Activated gamma-delta T cell treated with anti-CD3 and anti-CD28 coated beads, Interleukin-2, amount 50 U/mL, for 16 hours (primary cell): ENCODE data around the gene VPREB1.
"Not testable (repeated sequence)": the region's sequence is repeated elsewhere in the genome, so short reads cannot be mapped to it uniquely, and the experiment has no call there.

ENCODE experiments used
- DNase-seq: peaks from one replicate; pipeline ENCODE4 v3.0.0-alpha.2; 2020; ENCODE audit warnings: low read depth

VPREB1 gene

DNA sequence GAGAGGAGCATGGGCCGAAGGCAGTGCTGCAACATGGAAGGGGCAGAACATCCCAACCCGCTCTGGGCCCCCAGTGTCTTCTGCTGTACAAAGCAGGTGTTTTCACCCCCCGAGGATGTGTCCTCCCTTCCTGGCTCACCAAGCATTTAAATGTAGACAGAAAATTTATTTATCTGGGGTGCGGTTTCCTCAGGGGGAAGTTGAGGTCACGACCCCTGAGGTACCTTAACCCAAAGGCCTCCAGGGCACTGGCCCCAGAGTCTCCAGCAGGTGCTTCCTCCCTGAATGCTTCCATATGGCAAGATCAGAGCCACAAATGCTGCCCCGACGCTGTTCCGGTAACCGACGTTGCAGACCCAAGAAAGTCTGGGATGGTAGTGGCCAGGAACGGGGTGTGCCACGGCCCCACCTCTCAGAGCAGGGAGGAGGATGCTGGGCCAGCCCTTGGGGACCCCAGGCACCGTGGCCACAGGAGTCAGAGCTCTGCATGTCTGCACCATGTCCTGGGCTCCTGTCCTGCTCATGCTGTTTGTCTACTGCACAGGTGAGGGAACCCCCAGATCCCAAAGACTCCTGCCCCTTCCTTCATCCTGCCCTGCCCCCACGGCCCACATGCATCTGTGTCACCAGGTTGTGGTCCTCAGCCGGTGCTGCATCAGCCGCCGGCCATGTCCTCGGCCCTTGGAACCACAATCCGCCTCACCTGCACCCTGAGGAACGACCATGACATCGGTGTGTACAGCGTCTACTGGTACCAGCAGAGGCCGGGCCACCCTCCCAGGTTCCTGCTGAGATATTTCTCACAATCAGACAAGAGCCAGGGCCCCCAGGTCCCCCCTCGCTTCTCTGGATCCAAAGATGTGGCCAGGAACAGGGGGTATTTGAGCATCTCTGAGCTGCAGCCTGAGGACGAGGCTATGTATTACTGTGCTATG, at the start of gene VPREB1:
Gene VPREB1, plus strand, starts transcription at position 471 of the 935 bp plus-strand sequence. Its CDS starts 28 bp downstream, at position 499.
- DNase-seq: no peak

DNA sequence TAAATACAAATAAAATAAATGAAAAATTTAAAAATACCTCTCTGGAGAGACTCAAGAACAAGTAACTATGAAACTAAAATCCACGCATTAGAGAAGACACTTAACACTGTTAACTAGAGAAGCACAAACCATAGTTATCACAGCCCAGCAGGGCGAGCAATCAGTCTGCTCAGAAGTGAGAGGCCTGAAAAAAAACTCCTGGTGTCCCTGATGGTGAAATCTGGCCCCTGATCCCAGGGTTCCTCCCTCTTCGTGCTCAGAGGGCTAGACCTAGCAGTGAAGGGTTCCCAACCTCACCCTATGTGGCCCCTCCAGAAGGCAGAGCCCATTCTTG, 49.7 kb upstream of the VPREB1 start:
- no peak for DNase-seq

DNA sequence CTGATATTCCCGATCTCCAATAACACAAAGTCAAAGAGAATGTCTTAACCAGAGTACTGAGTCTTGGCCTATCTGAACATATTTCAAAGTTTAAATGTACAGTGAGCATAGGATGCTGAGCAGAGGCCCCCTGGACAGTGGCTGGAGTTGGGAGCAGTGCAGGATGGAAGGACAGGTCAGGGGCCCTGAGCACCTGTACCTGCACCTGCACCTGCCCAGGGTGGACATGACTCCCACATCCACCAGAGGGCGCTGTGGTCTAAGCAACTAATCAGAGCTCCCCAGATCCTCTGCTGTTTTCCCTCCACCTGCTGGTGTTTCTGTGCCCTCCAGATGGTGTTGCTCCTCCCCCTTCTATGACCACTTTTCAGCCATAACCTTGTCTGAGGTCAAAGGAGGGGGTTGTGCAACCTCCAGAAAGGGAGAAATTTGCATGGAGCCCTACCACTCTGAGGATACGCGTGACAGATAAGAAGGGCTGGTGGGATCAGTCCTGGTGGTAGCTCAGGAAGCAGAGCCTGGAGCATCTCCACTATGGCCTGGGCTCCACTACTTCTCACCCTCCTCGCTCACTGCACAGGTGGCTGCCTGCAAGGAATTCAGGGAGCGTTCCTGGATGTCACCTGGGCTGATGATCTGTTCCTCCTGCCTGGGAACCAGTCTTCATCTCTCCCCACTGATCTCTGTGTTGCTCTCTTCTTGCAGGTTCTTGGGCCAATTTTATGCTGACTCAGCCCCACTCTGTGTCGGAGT, 49.1 kb upstream of the VPREB1 start:
- DNase-seq: peak; percentile 67

DNA sequence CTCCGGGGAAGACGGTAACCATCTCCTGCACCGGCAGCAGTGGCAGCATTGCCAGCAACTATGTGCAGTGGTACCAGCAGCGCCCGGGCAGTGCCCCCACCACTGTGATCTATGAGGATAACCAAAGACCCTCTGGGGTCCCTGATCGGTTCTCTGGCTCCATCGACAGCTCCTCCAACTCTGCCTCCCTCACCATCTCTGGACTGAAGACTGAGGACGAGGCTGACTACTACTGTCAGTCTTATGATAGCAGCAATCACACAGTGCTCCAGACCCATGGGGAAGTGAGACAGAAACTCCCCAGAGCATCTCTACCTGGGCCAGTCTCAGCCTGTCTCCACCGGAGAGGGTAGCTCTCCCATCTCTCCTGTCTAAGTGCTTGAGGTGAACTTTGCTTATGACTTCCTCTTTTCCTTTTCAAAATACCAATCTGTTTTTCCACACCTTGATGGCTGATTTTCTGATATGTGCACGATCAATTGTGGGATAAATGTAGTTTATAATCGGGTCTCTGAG, 48.5 kb upstream of the VPREB1 start:
- DNase-seq: no peak

DNA sequence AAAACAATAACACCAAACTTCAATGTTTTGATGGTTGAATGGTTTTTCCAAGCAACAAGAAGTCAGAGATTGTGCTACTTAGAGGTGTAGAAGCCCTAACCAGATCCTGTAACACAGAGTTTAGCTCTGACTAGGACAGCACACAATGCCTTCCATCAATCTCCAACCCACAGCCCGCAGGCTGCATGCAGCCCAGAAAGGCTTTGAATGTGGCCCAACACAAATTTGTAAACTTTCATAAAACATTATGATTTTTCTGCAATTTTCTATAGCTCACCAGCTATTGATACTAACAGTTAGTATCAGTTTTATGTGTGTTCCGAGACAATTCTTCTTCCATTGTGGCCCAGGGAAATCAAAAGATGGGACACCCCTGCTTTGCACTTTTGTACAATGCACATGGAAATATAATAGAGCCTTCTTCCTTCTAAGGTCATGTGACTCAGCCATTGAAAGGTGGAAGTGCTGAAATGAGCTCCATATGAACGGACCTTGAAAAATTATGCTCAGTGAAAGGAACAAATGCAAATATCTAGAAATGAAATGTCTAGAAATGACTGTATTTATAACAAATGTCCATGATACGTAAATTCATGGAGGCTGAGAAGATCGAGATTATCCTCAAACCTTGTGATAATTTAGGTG, 47.6 kb upstream of the VPREB1 start:
- DNase-seq: no peak

GRCh38 chr22:22197993-22198402, 46.6 kb upstream of the VPREB1 start:
- DNase-seq: no peak

DNA sequence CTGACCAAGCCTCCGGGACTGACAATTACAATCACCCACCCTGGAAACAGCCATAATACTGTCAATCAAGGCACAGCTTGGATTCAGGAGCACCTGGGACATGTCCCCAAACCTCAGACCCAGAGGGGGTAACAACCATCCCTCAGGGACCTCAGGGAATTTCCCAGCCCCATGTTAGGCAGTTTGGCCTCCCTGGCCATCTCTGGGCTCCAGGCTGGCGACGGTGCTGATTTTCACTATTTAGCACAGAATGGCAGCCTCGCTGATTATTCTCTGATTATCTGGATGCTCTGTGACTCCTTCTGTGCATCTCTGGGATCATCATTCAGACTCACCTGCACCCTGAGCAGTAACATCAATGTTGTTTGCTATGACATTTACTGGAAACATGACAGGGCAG, 45.8 kb upstream of the VPREB1 start:
- no peak for DNase-seq

DNA sequence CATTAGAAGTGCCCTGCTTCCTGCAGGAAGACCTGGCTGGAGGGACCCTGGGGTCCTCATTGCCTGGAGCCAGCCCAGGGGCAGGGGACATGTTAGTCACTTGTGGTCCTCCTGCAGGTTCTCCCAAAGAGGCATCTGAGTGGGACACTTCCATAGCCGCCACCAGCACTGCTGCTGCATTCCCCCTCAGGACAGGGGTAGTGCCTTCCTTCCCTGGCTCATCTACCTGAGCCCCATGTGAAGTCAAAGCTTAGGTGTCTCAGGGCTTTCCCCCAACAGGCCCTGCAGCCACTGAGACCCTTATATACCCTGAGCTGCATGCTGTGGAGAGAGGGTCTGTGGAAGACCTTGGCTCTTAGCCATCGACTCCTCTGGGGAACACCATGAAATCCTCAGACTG, 45.0 kb upstream of the VPREB1 start:
- no peak for DNase-seq

- no peak for DNase-seq
Observed at GRCh38 chr22:22200569-22201184, 43.9 kb upstream of the VPREB1 start.

GRCh38 chr22:22201185-22201929, 43.2 kb upstream of the VPREB1 start:
- no peak for DNase-seq

GRCh38 chr22:22201930-22202343, 42.6 kb upstream of the VPREB1 start:
- DNase-seq: no peak

- DNase-seq: no peak
Observed at GRCh38 chr22:22203048-22203971, 41.3 kb upstream of the VPREB1 start.

- DNase-seq: peak; percentile 70
Observed at GRCh38 chr22:22207845-22208564, 36.6 kb upstream of the VPREB1 start.

DNA sequence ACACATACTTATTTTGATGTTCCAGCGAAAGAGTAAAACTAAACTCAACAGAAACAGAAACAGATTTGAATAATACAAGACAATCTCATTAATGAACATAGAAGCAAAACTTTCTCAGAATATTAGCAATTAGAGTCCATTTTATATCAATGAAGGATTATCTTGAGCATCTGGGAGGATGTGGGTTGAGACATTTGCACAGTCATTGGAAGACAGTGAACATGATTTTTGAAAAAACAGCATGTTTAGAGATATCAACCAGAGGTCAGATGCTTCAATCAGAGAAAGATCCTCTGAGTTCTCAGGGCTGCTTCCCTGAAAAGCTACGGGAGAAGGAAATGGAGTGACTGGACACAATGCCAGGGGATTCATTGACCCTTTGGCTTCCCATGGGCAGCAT, 35.9 kb upstream of the VPREB1 start:
- no peak for DNase-seq

DNA sequence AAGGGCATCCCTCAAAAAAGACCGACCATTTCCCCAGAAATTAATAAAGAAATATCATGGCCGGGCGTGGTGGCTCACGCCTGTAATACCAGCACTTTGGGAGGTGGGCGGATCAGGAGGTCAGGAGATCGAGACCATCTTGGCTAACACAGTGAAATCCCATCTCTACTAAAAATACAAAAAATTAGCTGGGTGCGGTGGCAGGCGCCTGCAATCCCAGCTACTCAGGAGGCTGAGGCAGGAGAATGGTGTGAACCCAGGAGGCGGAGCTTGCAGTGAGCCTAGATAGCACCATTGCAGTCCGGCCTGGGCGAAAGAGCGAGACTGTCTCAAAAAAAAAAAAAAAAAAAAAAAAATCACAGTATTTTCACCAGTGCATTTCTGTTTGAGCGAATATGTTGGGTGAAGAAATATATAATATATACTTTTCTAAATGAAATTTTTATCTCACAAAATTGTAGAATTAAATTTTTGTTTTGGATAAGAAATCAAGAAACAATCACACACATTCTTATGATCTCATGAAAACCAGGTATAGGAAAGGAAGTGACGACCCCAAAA, 35.4 kb upstream of the VPREB1 start:
- DNase-seq: not testable (repeated sequence)

GRCh38 chr22:22210375-22210774, 34.2 kb upstream of the VPREB1 start:
- DNase-seq: peak; percentile 24

GRCh38 chr22:22210889-22211833, 33.4 kb upstream of the VPREB1 start:
- no peak for DNase-seq

DNA sequence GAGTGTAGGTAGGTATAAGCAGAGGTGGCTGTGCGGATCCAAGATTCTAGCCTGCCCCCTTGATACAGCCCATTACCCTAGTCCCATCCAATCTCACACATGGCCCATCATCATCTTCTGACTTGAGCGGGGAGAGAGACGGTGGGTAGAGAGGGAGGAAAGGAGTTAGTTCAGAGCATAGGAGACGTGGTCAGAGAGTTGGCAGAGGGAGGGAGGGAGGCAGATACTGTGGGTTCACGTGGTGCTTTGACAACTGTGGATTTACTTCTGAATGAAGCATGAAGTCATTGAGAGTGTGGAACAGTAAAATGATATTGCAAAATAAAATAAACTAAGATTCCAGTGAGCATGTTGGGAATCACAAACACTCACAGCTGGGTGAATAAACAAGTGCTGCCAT, 31.4 kb upstream of the VPREB1 start:
- no peak for DNase-seq
